Heart left ventricle (tissue), 16 donors: Measurements from ENCODE around the gene MARS1. TPM values are rescaled to one million over a fixed set of nuclear protein-coding genes. Genes with fewer than 3 reads are reported as not detected.
A peak's percentile ranks its signal among the peaks of the same experiment; 100 is the strongest.

Source experiments
- ATAC-seq, 4 donors: fragments of 200-7000 bp; cut with Tn5 transposase; one replicate each; pipeline ENCODE4 v1.9.1; 2020 to 2022; ENCODE audit warnings: moderate library complexity in 4 of 4, mild to moderate bottlenecking in 3 of 4, moderate number of reproducible peaks in 1 of 4
- DNase-seq, 5 donors: peaks; one replicate each; pipeline ENCODE4 v3.0.0-alpha.2; 2020
- H3K27ac ChIP-seq, 12 donors: fragments of 200-600 bp; sonication (generic) in 4 of 12; one replicate each; pipeline versions ENCODE4 v1.5.0 to v1.8.0; 2016 to 2022; ENCODE audit warnings: mild to moderate bottlenecking in 2 of 12
- H3K27me3 ChIP-seq, 9 donors: fragments of 200-600 bp; sonication (generic) in 2 of 9; one replicate each; pipeline versions ENCODE4 v1.5.1 to v1.8.0; 2016 to 2022; ENCODE audit warnings: mild to moderate bottlenecking in 3 of 9
- H3K36me3 ChIP-seq, 9 donors: fragments of 200-600 bp; sonication (generic) in 2 of 9; one replicate each; pipeline versions ENCODE4 v1.5.0 to v1.8.0; 2018 to 2022; ENCODE audit warnings: mild to moderate bottlenecking in 2 of 9
- H3K4me1 ChIP-seq, 12 donors: fragments of 200-600 bp; sonication (generic) in 4 of 12; one replicate each; pipeline versions ENCODE4 v1.5.0 to v1.8.0; 2016 to 2022; ENCODE audit warnings: mild to moderate bottlenecking in 3 of 12
- H3K4me3 ChIP-seq, 12 donors: fragments of 200-600 bp; sonication (generic) in 4 of 12; one replicate each; pipeline versions ENCODE4 v1.5.0 to v1.8.0; 2017 to 2022; ENCODE audit warnings: mild to moderate bottlenecking in 9 of 12, moderate library complexity in 4 of 12
- H3K9me3 ChIP-seq, 12 donors: fragments of 200-600 bp; sonication (generic) in 4 of 12; one replicate each; pipeline versions ENCODE4 v1.5.0 to v1.8.0; 2016 to 2022; ENCODE audit warnings: mild to moderate bottlenecking in 1 of 12
- CTCF ChIP-seq, 12 donors: fragments of 200-600 bp; sonication (generic) in 4 of 12; IDR thresholded peaks; one replicate each; pipeline versions ENCODE4 v1.5.0 to v1.8.0; 2018 to 2022; ENCODE audit warnings: antibody characterized with exemption in 12 of 12, mild to moderate bottlenecking in 5 of 12
- POLR2A ChIP-seq, 2 donors: fragments of 450-650 bp; IDR thresholded peaks; one replicate each; pipeline ENCODE4 v1.6.1; 2017; ENCODE audit warnings: antibody characterized with exemption in 2 of 2, mild to moderate bottlenecking in 2 of 2, moderate library complexity in 2 of 2
- WGBS, 4 donors: extraction: QIAGEN DNeasy Blood & Tissue Kit in 2 of 4; methylation state at CpG; one replicate each; pipeline versions ENCODE4 v1.1.5 to v1.1.7; 2013 to 2018; 5-methylcytosine and 5-hydroxymethylcytosine counted together
- intact Hi-C, 10 donors: fragments of 100-400 bp; cut with DNase I; formaldehyde crosslinking; loops; one replicate each; pipeline versions ENCODE4 v1.11.1 to v1.14.2; 2022
- polyA plus RNA-seq, 2 donors: library from polyadenylated mRNA; stranded (reverse); fragments of 200-250 nt; gene quantifications; one replicate each; pipeline ENCODE4 v1.2.3, GENCODE V29; 2013
- total RNA-seq, 9 donors: library from RNA; depleted of rRNA in 2 of 9; stranded (reverse); fragments of >200 nt in 2 of 9; fragmentation: NEBNext Ultra II Directional in 3 of 9; extraction: Animal tissue kit (Norgen Biotek cat#: 25700) in 3 of 9; gene quantifications; one replicate each; pipeline versions ENCODE4 v1.1.0 to v1.2.4, GENCODE V29; 2016 to 2023
- donor health status: ischemic (EF 13 %, LVEDD 7.1; RV severe dilation, severe dysfunction).
- donor health status: healthy with polysubstance abuse.
- donor health status: DM: no; HTN: yes; CAD: no.
- donor health status: DM: no; HTN: no; CAD: no.
- donor health status: ischemic (EF 25% LVEDD 6.9; RV normal size, moderate dysfunction).
- donor health status: ischemic (EF 25% LVEDD 5.7; RV mildly dilated, moderate dysfunction).
- donor health status: healthy.
- donor health status: DM: yes; HTN: yes; CAD: no.
- donor health status: ischemic (EF 35%, LVEDD 5.7; RV mildly dilated, moderate dysfunction).
- donor health status: nonischemic (EF 11% LVEDD 7.7; RV severe dilation, severe dysfunction).
- donor health status: DM: yes; HTN: yes; CAD: no.
- donor health status: PGD.
- donor health status: ischemic (EF 29% LVEDD 5.4; RV normal size, mild dysfunction).
- donor health status: nonischemic (EF 23%, LVEDD 6.1; RV moderate dilation, normal function).

MARS1 gene
- total and polyA plus RNA-seq, 11 donors = 36.8 to 109 (median 74.9) TPM

GRCh38 chr12:57549909-57550640, 62.2 kb downstream of the MARS1 start, which contains the start of gene KIF5A:
Gene KIF5A (plus strand): TSS chr12:57550044. CDS start chr12:57550272, 228 bp downstream.
- Histone ChIP-seq H3K27ac (no peak within 1 kb of the TSS), H3K4me1 (peaks cover 0 to 29% (median 18%) of the 10 kb centered on the region in 12 donors), H3K36me3 (peaks cover 0 to under 1% (median 0%) of the 10 kb centered on the region in 9 donors), H3K4me3 (peak within 1 kb of the TSS in 11 of 12 donors; percentile 14 to 56 (median 43)), H3K9me3 (no peaks in the 10 kb centered on the region), H3K27me3 (peaks cover 0 to 42% (median 22%) of the 10 kb centered on the region in 9 donors)
- 3 to 4% (median 4%) methylated on average over 35 to 52 of the region's 52 CpGs for WGBS, 4 donors
- DNase-seq (peak in 1 of 5 donors; percentile 35), ATAC-seq (no peak)
- no peak for TF ChIP-seq CTCF (IDR thresholded peaks at IDR 0.05)
- no peak for TF ChIP-seq POLR2A (IDR thresholded peaks at IDR 0.05)
- intact Hi-C loops = loop anchor here in 1 of 10 donors (5.0 kb wide), 1 partner anchor 63 kb away; the partner anchor contains the start of gene MARS1

GRCh38 chr12:57550641-57551549, 63.0 kb downstream of the MARS1 start:
- Histone ChIP-seq H3K36me3 (no peaks in the 10 kb centered on the region), H3K9me3 (no peaks in the 10 kb centered on the region), H3K27me3 (peaks cover 0 to 42% (median 22%) of the 10 kb centered on the region in 9 donors), H3K4me1 (peaks cover 0 to 21% (median 10%) of the 10 kb centered on the region in 12 donors), H3K27ac (no peak overlapping the region), H3K4me3 (no peak overlapping the region)
- 60 to 71% (median 63%) methylated on average over 7 of the region's 7 CpGs for WGBS, 4 donors
- TF ChIP-seq POLR2A (IDR thresholded peaks at IDR 0.05) (no peak), CTCF (IDR thresholded peaks at IDR 0.05) (no peak)
- DNase-seq (no peak), ATAC-seq (no peak)
- intact Hi-C loops = no loop called here

DNA sequence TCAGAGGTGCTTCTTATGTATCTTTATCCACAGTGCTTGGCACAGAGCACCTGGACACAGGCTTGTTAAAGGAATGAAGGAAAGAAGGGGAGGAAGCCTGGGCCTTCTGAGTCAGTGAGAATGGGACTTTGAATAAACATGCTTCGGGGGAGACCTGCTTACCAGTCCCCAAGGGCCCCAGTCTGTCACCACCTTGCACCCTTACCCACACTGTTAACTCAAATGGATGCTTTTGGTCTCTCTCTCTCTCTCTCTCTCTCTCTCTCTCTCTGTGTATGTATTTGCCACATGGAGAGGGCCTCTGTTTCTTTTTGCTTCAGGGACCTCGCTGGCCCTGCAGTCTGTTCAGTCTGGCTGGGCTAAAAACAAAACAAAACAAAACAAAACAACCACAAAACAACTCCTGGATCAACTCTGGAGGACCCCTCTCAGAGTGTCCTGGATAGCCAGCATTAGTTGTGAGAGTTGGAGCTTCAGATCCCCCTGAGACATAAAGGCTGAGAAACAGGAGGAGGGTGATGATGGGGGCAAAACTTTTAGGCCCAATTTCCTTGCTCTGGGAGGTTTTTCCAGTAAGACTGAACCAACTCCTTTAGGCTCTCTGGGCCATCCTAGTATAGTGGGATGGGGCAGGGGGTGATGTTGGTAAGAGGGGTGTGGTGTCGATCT, 63.9 kb downstream of the MARS1 start:
- TF ChIP-seq CTCF (IDR thresholded peaks at IDR 0.05) (no peak), POLR2A (IDR thresholded peaks at IDR 0.05) (no peak)
- peaks cover 0 to 42% (median 22%) of the 10 kb centered on the region in 9 donors for H3K27me3 ChIP-seq
- intact Hi-C loops = no loop called here
- WGBS, 4 donors = 77 to 87% (median 82%) methylated on average over 3 of the region's 3 CpGs
- H3K4me1 ChIP-seq = peaks cover 0 to 16% (median 6%) of the 10 kb centered on the region in 12 donors
- no peak overlapping the region for H3K4me3 ChIP-seq
- no peak for DNase-seq
- no peaks in the 10 kb centered on the region for H3K9me3 ChIP-seq
- no peak for ATAC-seq
- H3K36me3 ChIP-seq = no peaks in the 10 kb centered on the region
- no peak overlapping the region for H3K27ac ChIP-seq
